ENCODE measurements around the gene ARHGAP9. TPM values are rescaled to one million over a fixed set of nuclear protein-coding genes. Genes with fewer than 3 reads are reported as not detected.

The ARHGAP9 gene
- total RNA-seq, 1 experiment from 2014 or later = 3.6 TPM

- TF ChIP-seq, protein P1, sequence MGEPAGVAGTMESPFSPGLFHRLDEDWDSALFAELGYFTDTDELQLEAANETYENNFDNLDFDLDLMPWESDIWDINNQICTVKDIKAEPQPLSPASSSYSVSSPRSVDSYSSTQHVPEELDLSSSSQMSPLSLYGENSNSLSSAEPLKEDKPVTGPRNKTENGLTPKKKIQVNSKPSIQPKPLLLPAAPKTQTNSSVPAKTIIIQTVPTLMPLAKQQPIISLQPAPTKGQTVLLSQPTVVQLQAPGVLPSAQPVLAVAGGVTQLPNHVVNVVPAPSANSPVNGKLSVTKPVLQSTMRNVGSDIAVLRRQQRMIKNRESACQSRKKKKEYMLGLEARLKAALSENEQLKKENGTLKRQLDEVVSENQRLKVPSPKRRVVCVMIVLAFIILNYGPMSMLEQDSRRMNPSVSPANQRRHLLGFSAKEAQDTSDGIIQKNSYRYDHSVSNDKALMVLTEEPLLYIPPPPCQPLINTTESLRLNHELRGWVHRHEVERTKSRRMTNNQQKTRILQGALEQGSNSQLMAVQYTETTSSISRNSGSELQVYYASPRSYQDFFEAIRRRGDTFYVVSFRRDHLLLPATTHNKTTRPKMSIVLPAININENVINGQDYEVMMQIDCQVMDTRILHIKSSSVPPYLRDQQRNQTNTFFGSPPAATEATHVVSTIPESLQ (CRISPR knock-in tag; IDR thresholded peaks at IDR 0.05) = no peak
- TF ChIP-seq ZNF423 (CRISPR knock-in tag; IDR thresholded peaks at IDR 0.05) (no peak), TP53 (CRISPR knock-in tag; IDR thresholded peaks at IDR 0.05) (no peak), KAT7 (CRISPR knock-in tag; IDR thresholded peaks at IDR 0.05; ENCODE audit: borderline replicate concordance) (no peak), ZNF219 (CRISPR knock-in tag; IDR thresholded peaks at IDR 0.05; ENCODE audit: borderline replicate concordance) (no peak), ATF1 (CRISPR knock-in tag; IDR thresholded peaks at IDR 0.05) (no peak)
Observed at GRCh38 chr12:57434517-57435223, 45.0 kb downstream of the ARHGAP9 start, which contains the start of gene INHBC (continued).

- Mint-ChIP-seq H3K4me1 (peaks cover 20% of the 10 kb centered on the region), H3K27ac (no peak overlapping the region), H3K4me3 (no peak overlapping the region), H3K9me3 (no peaks in the 10 kb centered on the region), H3K27me3 (ENCODE audit: low read depth) (no peaks in the 10 kb centered on the region; the same call in 1 of the 2 replicates), H3K36me3 (no peaks in the 10 kb centered on the region)
- DNase-seq (ENCODE audit: low spot score) (no peak), ATAC-seq (no peak)
- ChIA-PET POLR2A (no interaction called here), CTCF (interaction anchor here (4.1 kb wide), 1 partner anchor 22 kb away, joined by 18 read pairs; the partner anchor contains the start of gene INHBE)
- no peak for TF ChIP-seq ETV6 (CRISPR knock-in tag; IDR thresholded peaks at IDR 0.05)
- TF ChIP-seq ZBTB21 (CRISPR knock-in tag; IDR thresholded peaks at IDR 0.05; ENCODE audit: borderline replicate concordance) = no peak
- TF ChIP-seq GTF2I (CRISPR knock-in tag; conservative IDR thresholded peaks at IDR 0.05) = no peak
- TF ChIP-seq NR2C2 (CRISPR knock-in tag; IDR thresholded peaks at IDR 0.05) = no peak
- TF ChIP-seq, protein P2, sequence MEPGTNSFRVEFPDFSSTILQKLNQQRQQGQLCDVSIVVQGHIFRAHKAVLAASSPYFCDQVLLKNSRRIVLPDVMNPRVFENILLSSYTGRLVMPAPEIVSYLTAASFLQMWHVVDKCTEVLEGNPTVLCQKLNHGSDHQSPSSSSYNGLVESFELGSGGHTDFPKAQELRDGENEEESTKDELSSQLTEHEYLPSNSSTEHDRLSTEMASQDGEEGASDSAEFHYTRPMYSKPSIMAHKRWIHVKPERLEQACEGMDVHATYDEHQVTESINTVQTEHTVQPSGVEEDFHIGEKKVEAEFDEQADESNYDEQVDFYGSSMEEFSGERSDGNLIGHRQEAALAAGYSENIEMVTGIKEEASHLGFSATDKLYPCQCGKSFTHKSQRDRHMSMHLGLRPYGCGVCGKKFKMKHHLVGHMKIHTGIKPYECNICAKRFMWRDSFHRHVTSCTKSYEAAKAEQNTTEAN (CRISPR knock-in tag; IDR thresholded peaks at IDR 0.05) = no peak
- TF ChIP-seq JUN (CRISPR knock-in tag; IDR thresholded peaks at IDR 0.05) = no peak
- TF ChIP-seq ATF3 (CRISPR knock-in tag; conservative IDR thresholded peaks at IDR 0.05) = no peak
- no peak for TF ChIP-seq PRRX2 (CRISPR knock-in tag; IDR thresholded peaks at IDR 0.05)
- no peak for TF ChIP-seq GRHL2 (CRISPR knock-in tag; IDR thresholded peaks at IDR 0.05; ENCODE audit: insufficient replicate concordance, severe bottlenecking)
- TF ChIP-seq, protein P3, sequence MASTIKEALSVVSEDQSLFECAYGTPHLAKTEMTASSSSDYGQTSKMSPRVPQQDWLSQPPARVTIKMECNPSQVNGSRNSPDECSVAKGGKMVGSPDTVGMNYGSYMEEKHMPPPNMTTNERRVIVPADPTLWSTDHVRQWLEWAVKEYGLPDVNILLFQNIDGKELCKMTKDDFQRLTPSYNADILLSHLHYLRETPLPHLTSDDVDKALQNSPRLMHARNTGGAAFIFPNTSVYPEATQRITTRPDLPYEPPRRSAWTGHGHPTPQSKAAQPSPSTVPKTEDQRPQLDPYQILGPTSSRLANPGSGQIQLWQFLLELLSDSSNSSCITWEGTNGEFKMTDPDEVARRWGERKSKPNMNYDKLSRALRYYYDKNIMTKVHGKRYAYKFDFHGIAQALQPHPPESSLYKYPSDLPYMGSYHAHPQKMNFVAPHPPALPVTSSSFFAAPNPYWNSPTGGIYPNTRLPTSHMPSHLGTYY (CRISPR knock-in tag; IDR thresholded peaks at IDR 0.05) = no peak
- TF ChIP-seq ZNF121 (CRISPR knock-in tag; IDR thresholded peaks at IDR 0.05) = no peak
- no peak for TF ChIP-seq TCF7 (CRISPR knock-in tag; IDR thresholded peaks at IDR 0.05; ENCODE audit: low read depth)
- no peak for TF ChIP-seq NFE2L1 (CRISPR knock-in tag; IDR thresholded peaks at IDR 0.05)
- no peak for TF ChIP-seq SP1 (CRISPR knock-in tag; conservative IDR thresholded peaks at IDR 0.05)
- no peak for TF ChIP-seq ZNF532 (CRISPR knock-in tag; IDR thresholded peaks at IDR 0.05; ENCODE audit: borderline replicate concordance)
- no peak for TF ChIP-seq TEAD1 (CRISPR knock-in tag; IDR thresholded peaks at IDR 0.05)
- no peak for TF ChIP-seq RORB (CRISPR knock-in tag; IDR thresholded peaks at IDR 0.05)
Observed at GRCh38 chr12:57433370-57433769, 46.3 kb downstream of the ARHGAP9 start.
